Measurements from ENCODE around the gene PAPPA2. TPM values are rescaled to one million over a fixed set of nuclear protein-coding genes. Genes with fewer than 3 reads are reported as not detected.

The PAPPA2 gene
- polyA plus RNA-seq, 1 donor, result 1.4 TPM

GRCh38 chr1:176602388-176603004 lies 139.5 kb downstream of the PAPPA2 start:
- 29% methylated on average over 4 of the region's 5 CpGs for WGBS (ENCODE audit: insufficient coverage, low lambda C conversion rate)
- H3K27ac ChIP-seq (ENCODE audit: low read length), result no peak overlapping the region

GRCh38 chr1:176603696-176604095 lies 140.7 kb downstream of the PAPPA2 start:
- DNase-seq, result no peak
- Histone ChIP-seq H3K27me3 (ENCODE audit: control insufficient read depth, insufficient read depth, low read length) (no peaks in the 10 kb centered on the region), H3K36me3 (ENCODE audit: control insufficient read depth, insufficient read depth, low read length) (no peaks in the 10 kb centered on the region), H3K4me3 (ENCODE audit: low read length) (no peak overlapping the region), H3K4me1 (ENCODE audit: control insufficient read depth, insufficient read depth, low read length) (no peaks in the 10 kb centered on the region), H3K27ac (ENCODE audit: low read length) (no peak overlapping the region), H3K9me3 (ENCODE audit: control insufficient read depth, low read depth, low read length) (no peaks in the 10 kb centered on the region)
- WGBS (ENCODE audit: insufficient coverage, low lambda C conversion rate), result no CpG with 5 or more reads among the region's 1 CpG

More at GRCh38 chr1:176602388-176603004, 139.5 kb downstream of the PAPPA2 start:
- no peaks in the 10 kb centered on the region for H3K27me3 ChIP-seq (ENCODE audit: control insufficient read depth, insufficient read depth, low read length)
- H3K4me3 ChIP-seq (ENCODE audit: low read length), result no peak overlapping the region
- DNase-seq, result no peak
- no peaks in the 10 kb centered on the region for H3K9me3 ChIP-seq (ENCODE audit: control insufficient read depth, low read depth, low read length)
- H3K4me1 ChIP-seq (ENCODE audit: control insufficient read depth, insufficient read depth, low read length), result no peaks in the 10 kb centered on the region
- no peaks in the 10 kb centered on the region for H3K36me3 ChIP-seq (ENCODE audit: control insufficient read depth, insufficient read depth, low read length)

GRCh38 chr1:176604461-176604860 lies 141.5 kb downstream of the PAPPA2 start:
- 60% methylated on average over 2 of the region's 2 CpGs for WGBS (ENCODE audit: insufficient coverage, low lambda C conversion rate)
- Histone ChIP-seq H3K4me1 (ENCODE audit: control insufficient read depth, insufficient read depth, low read length) (no peaks in the 10 kb centered on the region), H3K36me3 (ENCODE audit: control insufficient read depth, insufficient read depth, low read length) (no peaks in the 10 kb centered on the region), H3K9me3 (ENCODE audit: control insufficient read depth, low read depth, low read length) (no peaks in the 10 kb centered on the region), H3K27me3 (ENCODE audit: control insufficient read depth, insufficient read depth, low read length) (no peaks in the 10 kb centered on the region), H3K4me3 (ENCODE audit: low read length) (no peak overlapping the region), H3K27ac (ENCODE audit: low read length) (no peak overlapping the region)
- DNase-seq, result no peak

- Histone ChIP-seq H3K4me1 (ENCODE audit: control insufficient read depth, insufficient read depth, low read length) (no peaks in the 10 kb centered on the region), H3K27me3 (ENCODE audit: control insufficient read depth, insufficient read depth, low read length) (no peaks in the 10 kb centered on the region), H3K4me3 (ENCODE audit: low read length) (no peak overlapping the region), H3K9me3 (ENCODE audit: control insufficient read depth, low read depth, low read length) (no peaks in the 10 kb centered on the region), H3K27ac (ENCODE audit: low read length) (no peak overlapping the region), H3K36me3 (ENCODE audit: control insufficient read depth, insufficient read depth, low read length) (no peaks in the 10 kb centered on the region)
- no CpG with 5 or more reads among the region's 1 CpG for WGBS (ENCODE audit: insufficient coverage, low lambda C conversion rate)
- DNase-seq, result no peak
Observed at GRCh38 chr1:176605176-176605575, 142.2 kb downstream of the PAPPA2 start.

- Histone ChIP-seq H3K27ac (ENCODE audit: low read length) (no peak overlapping the region), H3K4me3 (ENCODE audit: low read length) (no peak overlapping the region), H3K27me3 (ENCODE audit: control insufficient read depth, insufficient read depth, low read length) (peaks cover 4% of the 10 kb centered on the region), H3K36me3 (ENCODE audit: control insufficient read depth, insufficient read depth, low read length) (no peaks in the 10 kb centered on the region), H3K9me3 (ENCODE audit: control insufficient read depth, low read depth, low read length) (no peaks in the 10 kb centered on the region), H3K4me1 (ENCODE audit: control insufficient read depth, insufficient read depth, low read length) (no peaks in the 10 kb centered on the region)
- 80% methylated on average over 2 of the region's 3 CpGs for WGBS (ENCODE audit: insufficient coverage, low lambda C conversion rate)
- DNase-seq, result no peak
Observed at GRCh38 chr1:176609556-176610408, 146.8 kb downstream of the PAPPA2 start.

- Histone ChIP-seq H3K9me3 (ENCODE audit: control insufficient read depth, low read depth, low read length) (no peaks in the 10 kb centered on the region), H3K4me3 (ENCODE audit: low read length) (no peak overlapping the region), H3K27ac (ENCODE audit: low read length) (no peak overlapping the region), H3K27me3 (ENCODE audit: control insufficient read depth, insufficient read depth, low read length) (peaks cover 4% of the 10 kb centered on the region), H3K36me3 (ENCODE audit: control insufficient read depth, insufficient read depth, low read length) (no peaks in the 10 kb centered on the region), H3K4me1 (ENCODE audit: control insufficient read depth, insufficient read depth, low read length) (no peaks in the 10 kb centered on the region)
- no peak for DNase-seq
- no CpG with 5 or more reads among the region's 4 CpGs for WGBS (ENCODE audit: insufficient coverage, low lambda C conversion rate)
Observed at GRCh38 chr1:176612791-176613190, 149.8 kb downstream of the PAPPA2 start.

GRCh38 chr1:176617881-176618280 lies 154.9 kb downstream of the PAPPA2 start:
- no peaks in the 10 kb centered on the region for H3K36me3 ChIP-seq (ENCODE audit: control insufficient read depth, insufficient read depth, low read length)

GRCh38 chr1:176619261-176619660 lies 156.3 kb downstream of the PAPPA2 start:
- H3K36me3 ChIP-seq (ENCODE audit: control insufficient read depth, insufficient read depth, low read length), result no peaks in the 10 kb centered on the region
- no peak overlapping the region for H3K27ac ChIP-seq (ENCODE audit: low read length)
- WGBS (ENCODE audit: insufficient coverage, low lambda C conversion rate), result no CpG with 5 or more reads among the region's 1 CpG

More at GRCh38 chr1:176617881-176618280, 154.9 kb downstream of the PAPPA2 start:
- no peaks in the 10 kb centered on the region for H3K9me3 ChIP-seq (ENCODE audit: control insufficient read depth, low read depth, low read length)
- H3K4me3 ChIP-seq (ENCODE audit: low read length), result no peak overlapping the region
- DNase-seq, result no peak
- H3K27me3 ChIP-seq (ENCODE audit: control insufficient read depth, insufficient read depth, low read length), result peaks cover 4% of the 10 kb centered on the region
- no peak overlapping the region for H3K27ac ChIP-seq (ENCODE audit: low read length)
- H3K4me1 ChIP-seq (ENCODE audit: control insufficient read depth, insufficient read depth, low read length), result no peaks in the 10 kb centered on the region

GRCh38 chr1:176625365-176625764 lies 162.4 kb downstream of the PAPPA2 start:
- Histone ChIP-seq H3K36me3 (ENCODE audit: control insufficient read depth, insufficient read depth, low read length) (no peaks in the 10 kb centered on the region), H3K27ac (ENCODE audit: low read length) (no peak overlapping the region), H3K4me3 (ENCODE audit: low read length) (no peak overlapping the region), H3K9me3 (ENCODE audit: control insufficient read depth, low read depth, low read length) (peaks cover 3% of the 10 kb centered on the region), H3K27me3 (ENCODE audit: control insufficient read depth, insufficient read depth, low read length) (no peaks in the 10 kb centered on the region), H3K4me1 (ENCODE audit: control insufficient read depth, insufficient read depth, low read length) (no peaks in the 10 kb centered on the region)
- no peak for DNase-seq
- 100% methylated on average over 1 of the region's 3 CpGs for WGBS (ENCODE audit: insufficient coverage, low lambda C conversion rate)

More at GRCh38 chr1:176619261-176619660, 156.3 kb downstream of the PAPPA2 start:
- Histone ChIP-seq H3K9me3 (ENCODE audit: control insufficient read depth, low read depth, low read length) (peaks cover 3% of the 10 kb centered on the region), H3K27me3 (ENCODE audit: control insufficient read depth, insufficient read depth, low read length) (no peaks in the 10 kb centered on the region), H3K4me3 (ENCODE audit: low read length) (no peak overlapping the region), H3K4me1 (ENCODE audit: control insufficient read depth, insufficient read depth, low read length) (no peaks in the 10 kb centered on the region)
- DNase-seq, result no peak

- Histone ChIP-seq H3K27ac (ENCODE audit: low read length) (no peak overlapping the region), H3K4me3 (ENCODE audit: low read length) (no peak overlapping the region), H3K27me3 (ENCODE audit: control insufficient read depth, insufficient read depth, low read length) (no peaks in the 10 kb centered on the region), H3K9me3 (ENCODE audit: control insufficient read depth, low read depth, low read length) (peaks cover 3% of the 10 kb centered on the region), H3K4me1 (ENCODE audit: control insufficient read depth, insufficient read depth, low read length) (no peaks in the 10 kb centered on the region), H3K36me3 (ENCODE audit: control insufficient read depth, insufficient read depth, low read length) (no peaks in the 10 kb centered on the region)
- no peak for DNase-seq
- WGBS (ENCODE audit: insufficient coverage, low lambda C conversion rate), result no CpG with 5 or more reads among the region's 4 CpGs
Observed at GRCh38 chr1:176626572-176627061, 163.6 kb downstream of the PAPPA2 start.

Data from large intestine (tissue), 3 donors.